Lower leg skin (tissue), 3 donors: ENCODE data around the gene GRB10.

ENCODE experiments used
- POLR2A ChIP-seq, 2 donors: fragments of 450-650 bp; IDR thresholded peaks; one replicate each; pipeline ENCODE4 v1.6.1; 2016 to 2017; ENCODE audit warnings: antibody characterized with exemption in 2 of 2, mild to moderate bottlenecking in 1 of 2, moderate library complexity in 1 of 2
- TF ChIP-seq, protein P1 (sequence below), 3 donors: fragments of 450-650 bp; IDR thresholded peaks; one replicate each; pipeline ENCODE4 v1.5.1; 2016; ENCODE audit warnings: antibody characterized with exemption in 3 of 3, mild to moderate bottlenecking in 3 of 3, moderate library complexity in 2 of 3

DNA sequence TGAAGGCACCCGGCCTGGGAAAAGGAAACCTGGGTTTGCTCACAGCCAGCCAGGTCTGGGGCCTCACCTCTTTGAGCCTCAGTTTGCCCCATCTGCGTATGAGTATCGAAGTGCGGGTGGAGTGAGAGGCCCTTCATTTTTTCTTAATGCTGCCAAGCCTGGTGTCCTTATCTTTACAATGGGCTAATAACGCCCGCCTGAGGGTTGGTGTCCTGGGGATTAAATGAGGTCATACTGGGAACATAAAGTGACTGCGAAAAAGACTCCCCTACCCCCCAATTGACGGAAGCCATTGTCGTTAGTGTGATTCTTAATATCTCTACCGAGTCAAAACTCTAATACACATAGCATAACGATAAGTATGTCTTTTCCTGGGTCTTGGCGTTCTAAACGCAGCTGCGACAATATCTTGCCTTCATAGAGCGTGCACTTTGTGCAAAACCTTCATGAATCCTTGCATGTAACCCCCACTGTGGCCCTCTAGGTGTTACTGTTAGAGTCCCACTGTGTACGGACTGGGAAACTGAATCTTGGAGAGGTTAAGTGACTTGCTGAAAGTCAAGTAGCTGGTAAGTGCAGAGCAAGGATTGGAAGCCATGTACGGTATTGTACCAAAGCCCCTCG lies 11.4 kb upstream of the GRB10 start:
- TF ChIP-seq, protein P1, sequence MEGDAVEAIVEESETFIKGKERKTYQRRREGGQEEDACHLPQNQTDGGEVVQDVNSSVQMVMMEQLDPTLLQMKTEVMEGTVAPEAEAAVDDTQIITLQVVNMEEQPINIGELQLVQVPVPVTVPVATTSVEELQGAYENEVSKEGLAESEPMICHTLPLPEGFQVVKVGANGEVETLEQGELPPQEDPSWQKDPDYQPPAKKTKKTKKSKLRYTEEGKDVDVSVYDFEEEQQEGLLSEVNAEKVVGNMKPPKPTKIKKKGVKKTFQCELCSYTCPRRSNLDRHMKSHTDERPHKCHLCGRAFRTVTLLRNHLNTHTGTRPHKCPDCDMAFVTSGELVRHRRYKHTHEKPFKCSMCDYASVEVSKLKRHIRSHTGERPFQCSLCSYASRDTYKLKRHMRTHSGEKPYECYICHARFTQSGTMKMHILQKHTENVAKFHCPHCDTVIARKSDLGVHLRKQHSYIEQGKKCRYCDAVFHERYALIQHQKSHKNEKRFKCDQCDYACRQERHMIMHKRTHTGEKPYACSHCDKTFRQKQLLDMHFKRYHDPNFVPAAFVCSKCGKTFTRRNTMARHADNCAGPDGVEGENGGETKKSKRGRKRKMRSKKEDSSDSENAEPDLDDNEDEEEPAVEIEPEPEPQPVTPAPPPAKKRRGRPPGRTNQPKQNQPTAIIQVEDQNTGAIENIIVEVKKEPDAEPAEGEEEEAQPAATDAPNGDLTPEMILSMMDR (IDR thresholded peaks at IDR 0.05) = no peak
- TF ChIP-seq POLR2A (IDR thresholded peaks at IDR 0.05) = no peak
